H1 (cell line): ENCODE results near the gene FXR1.

Source experiments
- BCL11A ChIP-seq, 2 experiments: IDR thresholded peaks; one replicate each; pipeline ENCODE4 v1.6.1; 2011; ENCODE audit warnings: low read depth in 2 of 2, low read length in 2 of 2, mild to moderate bottlenecking in 2 of 2
- CBX5 ChIP-seq: fragments of 300-800, 300-1000 bp; sonication (generic); IDR thresholded peaks from 2 replicates; pipeline ENCODE4 v1.7.1; 2016; ENCODE audit warnings: antibody characterized with exemption, low read length, low read depth
- CEBPB ChIP-seq: IDR thresholded peaks from 2 replicates; pipeline ENCODE4 v1.6.1; 2012; ENCODE audit warnings: low read depth, low read length
- CHD2 ChIP-seq: IDR thresholded peaks from 2 replicates; pipeline ENCODE4 v1.6.1; 2012; ENCODE audit warnings: low read length, improper control_type of control experiment
- EZH2 ChIP-seq: fragments of 200-600 bp; sonication (generic); IDR thresholded peaks from 2 replicates; pipeline ENCODE4 v1.7.1; 2012; ENCODE audit warnings: low read depth, mild to moderate bottlenecking, moderate library complexity, low read length, inconsistent platforms; ENCODE audit not compliant: severe bottlenecking
- KDM4A ChIP-seq: IDR thresholded peaks from one replicate; pipeline ENCODE4 v1.7.1; 2012; ENCODE audit warnings: low read depth, mild to moderate bottlenecking, moderate library complexity, low read length, inconsistent platforms; ENCODE audit not compliant: severe bottlenecking
- MAX ChIP-seq: IDR thresholded peaks from 2 replicates; pipeline ENCODE4 v1.6.1; 2012; ENCODE audit warnings: inconsistent platforms
- POLR2A ChIP-seq, 2 experiments: IDR thresholded peaks; 1 replicate in 1 of 2; 2 replicates in 1 of 2; pipeline ENCODE4 v1.6.1; 2011; ENCODE audit warnings: low read depth in 2 of 2, low read length in 2 of 2, mild to moderate bottlenecking in 2 of 2; ENCODE audit errors: control extremely low read depth in 1 of 2
- POU5F1 ChIP-seq: IDR thresholded peaks from 2 replicates; pipeline ENCODE4 v1.6.1; 2011; ENCODE audit warnings: low read depth, mild to moderate bottlenecking, low read length, moderate library complexity
- YY1 ChIP-seq: IDR thresholded peaks from 2 replicates; pipeline ENCODE4 v1.6.1; 2011; ENCODE audit warnings: low read depth, mild to moderate bottlenecking, low read length
- TF ChIP-seq, protein P1 (sequence below), 3 experiments: IDR thresholded peaks; 1 replicate in 2 of 3; 2 replicates in 1 of 3; pipeline versions ENCODE4 v1.5.1 to v1.6.1; 2011; ENCODE audit warnings: low read length in 3 of 3, mild to moderate bottlenecking in 3 of 3, inconsistent platforms in 2 of 3, low read depth in 1 of 3, moderate library complexity in 1 of 3; ENCODE audit not compliant: insufficient read depth in 1 of 3; ENCODE audit errors: control extremely low read depth in 1 of 3
- TF ChIP-seq, protein P2 (sequence below): IDR thresholded peaks from 2 replicates; pipeline ENCODE4 v1.6.1; 2011; ENCODE audit warnings: low read depth, mild to moderate bottlenecking, low read length; ENCODE audit not compliant: insufficient read depth

DNA sequence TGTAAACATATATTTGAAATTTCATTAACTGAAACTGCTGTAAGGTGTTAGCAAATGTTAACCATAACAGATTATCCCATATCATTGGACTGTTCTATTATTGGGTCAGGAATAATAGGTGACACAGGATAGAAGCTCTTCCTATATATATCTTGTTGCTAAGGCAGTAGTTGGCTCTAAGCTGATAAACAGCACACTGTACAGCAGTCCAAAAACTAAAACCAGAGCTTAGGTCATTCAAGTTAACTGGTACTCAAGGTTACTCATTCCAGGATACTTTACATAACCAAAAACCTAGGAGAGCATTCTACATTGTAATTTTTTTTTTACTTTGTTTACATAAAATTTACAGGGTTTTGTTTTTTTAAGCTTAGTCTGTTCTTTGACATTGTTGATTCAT lies 68.1 kb downstream of the FXR1 start:
- no peak for TF ChIP-seq CBX5
- TF ChIP-seq POU5F1: no peak
- TF ChIP-seq CEBPB: no peak
- TF ChIP-seq YY1: no peak
- TF ChIP-seq, protein P1, sequence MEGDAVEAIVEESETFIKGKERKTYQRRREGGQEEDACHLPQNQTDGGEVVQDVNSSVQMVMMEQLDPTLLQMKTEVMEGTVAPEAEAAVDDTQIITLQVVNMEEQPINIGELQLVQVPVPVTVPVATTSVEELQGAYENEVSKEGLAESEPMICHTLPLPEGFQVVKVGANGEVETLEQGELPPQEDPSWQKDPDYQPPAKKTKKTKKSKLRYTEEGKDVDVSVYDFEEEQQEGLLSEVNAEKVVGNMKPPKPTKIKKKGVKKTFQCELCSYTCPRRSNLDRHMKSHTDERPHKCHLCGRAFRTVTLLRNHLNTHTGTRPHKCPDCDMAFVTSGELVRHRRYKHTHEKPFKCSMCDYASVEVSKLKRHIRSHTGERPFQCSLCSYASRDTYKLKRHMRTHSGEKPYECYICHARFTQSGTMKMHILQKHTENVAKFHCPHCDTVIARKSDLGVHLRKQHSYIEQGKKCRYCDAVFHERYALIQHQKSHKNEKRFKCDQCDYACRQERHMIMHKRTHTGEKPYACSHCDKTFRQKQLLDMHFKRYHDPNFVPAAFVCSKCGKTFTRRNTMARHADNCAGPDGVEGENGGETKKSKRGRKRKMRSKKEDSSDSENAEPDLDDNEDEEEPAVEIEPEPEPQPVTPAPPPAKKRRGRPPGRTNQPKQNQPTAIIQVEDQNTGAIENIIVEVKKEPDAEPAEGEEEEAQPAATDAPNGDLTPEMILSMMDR (IDR thresholded peaks at IDR 0.05; ENCODE audit: control extremely low read depth in 1 of 3, insufficient read depth in 1 of 3, low read depth in 1 of 3, low read length in 3 of 3): no peak
- TF ChIP-seq, protein P2, sequence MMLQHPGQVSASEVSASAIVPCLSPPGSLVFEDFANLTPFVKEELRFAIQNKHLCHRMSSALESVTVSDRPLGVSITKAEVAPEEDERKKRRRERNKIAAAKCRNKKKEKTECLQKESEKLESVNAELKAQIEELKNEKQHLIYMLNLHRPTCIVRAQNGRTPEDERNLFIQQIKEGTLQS: no peak
- TF ChIP-seq POLR2A (IDR thresholded peaks at IDR 0.05; ENCODE audit: control extremely low read depth in 1 of 2, low read depth in 2 of 2, low read length in 2 of 2): no peak
- no peak for TF ChIP-seq KDM4A
- no peak for TF ChIP-seq CHD2
- no peak for TF ChIP-seq EZH2
- TF ChIP-seq MAX: no peak
- TF ChIP-seq BCL11A (IDR thresholded peaks at IDR 0.05; ENCODE audit: low read depth in 2 of 2, low read length in 2 of 2): no peak
